Upper lobe of left lung (tissue), 6 donors: ENCODE results near the gene SHQ1. TPM values are rescaled to one million over a fixed set of nuclear protein-coding genes. Genes with fewer than 3 reads are reported as not detected.
"Not testable (repeated sequence)": the region's sequence is repeated elsewhere in the genome, so short reads cannot be mapped to it uniquely, and the experiment has no call there.

Experiments used
- ATAC-seq, 2 donors: fragments of 200-7000 bp; cut with Tn5 transposase; one replicate each; pipeline ENCODE4 v1.9.1; 2022; ENCODE audit warnings: mild to moderate bottlenecking in 2 of 2, moderate library complexity in 2 of 2; ENCODE audit not compliant: low FRiP score in 2 of 2
- DNase-seq, 2 donors: peaks; one replicate each; pipeline ENCODE4 v3.0.0-alpha.2; 2019 to 2020
- H3K27ac ChIP-seq, 4 donors: fragments of 200-600 bp; sonication (generic); one replicate each; pipeline ENCODE4 v1.5.1; 2016 to 2019
- H3K27me3 ChIP-seq, 4 donors: fragments of 200-600 bp; sonication (generic); one replicate each; pipeline ENCODE4 v1.5.1; 2017 to 2019
- H3K36me3 ChIP-seq, 4 donors: fragments of 200-600 bp; sonication (generic); one replicate each; pipeline ENCODE4 v1.5.1; 2016 to 2019
- H3K4me1 ChIP-seq, 4 donors: fragments of 200-600 bp; sonication (generic); one replicate each; pipeline ENCODE4 v1.5.1; 2018 to 2019
- H3K4me3 ChIP-seq, 4 donors: fragments of 200-600 bp; sonication (generic); one replicate each; pipeline ENCODE4 v1.5.1; 2017 to 2019; ENCODE audit warnings: mild to moderate bottlenecking in 2 of 4, moderate library complexity in 1 of 4
- H3K9me3 ChIP-seq, 4 donors: fragments of 200-600 bp; sonication (generic); one replicate each; pipeline ENCODE4 v1.5.1; 2018 to 2019
- EP300 ChIP-seq, 4 donors: sonication (generic); formaldehyde crosslinking; IDR thresholded peaks; one replicate each; pipeline ENCODE4 v1.5.1; 2017; ENCODE audit warnings: antibody characterized with exemption in 4 of 4, control low read depth in 2 of 4
- POLR2A ChIP-seq, 4 donors: fragments of 450-650 bp; IDR thresholded peaks; one replicate each; pipeline ENCODE4 v1.5.1; 2016 to 2017; ENCODE audit warnings: antibody characterized with exemption in 4 of 4, mild to moderate bottlenecking in 2 of 4
- POLR2AphosphoS5 ChIP-seq, 2 donors: sonication (generic); formaldehyde crosslinking; IDR thresholded peaks; one replicate each; pipeline ENCODE4 v1.5.1; 2017; ENCODE audit warnings: antibody characterized with exemption in 2 of 2
- WGBS, 2 donors: methylation state at CpG; one replicate each; pipeline ENCODE4 v1.1.5; 2017 to 2018; 5-methylcytosine and 5-hydroxymethylcytosine counted together
- total RNA-seq, 6 donors: library from RNA; depleted of rRNA in 4 of 6; stranded (reverse); fragments of >200 nt in 4 of 6; gene quantifications; one replicate each; pipeline versions ENCODE4 v1.1.0 to v1.2.1, GENCODE V29; 2016 to 2021
- TF ChIP-seq, protein P1 (sequence below), 6 experiments: fragments of 450-650 bp in 4 of 6; fragments of 200-600 bp in 2 of 6; sonication (generic) in 2 of 6; IDR thresholded peaks; one replicate each; pipeline ENCODE4 v1.5.1; 2016 to 2019; ENCODE audit warnings: antibody characterized with exemption in 6 of 6
- donor health status: DM: no; HTN: no; CAD: no; lungs with moderate emphysema.
- donor health status: DM: no; HTN: yes; CAD: no; lungs with severe emphysema.

Gene SHQ1
- total RNA-seq, 6 donors from 2014 or later, result 12.0 to 31.4 (median 19.3) TPM

DNA sequence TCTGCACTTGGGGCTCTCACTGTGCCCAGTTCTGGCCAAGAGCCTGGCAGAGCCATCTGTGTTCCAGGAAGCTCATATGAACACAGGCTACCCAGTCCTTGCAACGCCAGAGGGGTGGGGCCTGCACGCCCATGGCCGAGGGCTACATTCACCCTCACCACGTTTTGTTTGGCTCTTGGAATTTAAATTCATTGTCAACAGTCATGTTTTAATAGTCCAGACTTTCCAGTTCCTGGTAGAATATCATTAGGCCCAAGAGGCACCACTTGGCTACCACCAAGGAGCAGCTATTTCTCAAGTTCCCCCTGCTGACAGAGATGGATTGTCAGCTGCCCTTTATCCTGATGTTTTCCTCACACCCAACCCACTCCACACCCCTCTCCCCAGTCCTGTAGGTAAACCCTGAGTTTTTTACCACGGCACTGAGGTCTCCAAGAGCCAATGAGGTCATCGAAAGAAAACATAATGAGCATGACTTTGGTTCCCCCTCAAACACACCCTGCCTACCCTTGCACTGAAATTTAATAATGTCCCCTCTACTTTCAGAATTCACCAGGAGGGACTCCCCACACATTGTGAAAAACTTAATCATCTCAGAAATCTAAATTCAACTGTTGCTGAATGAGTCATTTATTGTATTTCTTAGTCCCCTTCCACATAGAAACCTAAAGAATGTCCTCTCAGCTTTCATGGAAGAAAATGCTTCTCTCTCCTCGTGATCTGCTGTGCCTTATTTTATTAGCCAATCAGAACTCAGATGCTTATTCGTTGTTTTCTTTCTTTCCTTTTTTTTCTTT, 125.1 kb downstream of the SHQ1 start:
- Histone ChIP-seq H3K27ac (no peak overlapping the region), H3K4me3 (no peak overlapping the region), H3K36me3 (no peaks in the 10 kb centered on the region), H3K4me1 (peaks cover 0 to 4% (median 0%) of the 10 kb centered on the region in 4 donors), H3K9me3 (no peaks in the 10 kb centered on the region), H3K27me3 (no peaks in the 10 kb centered on the region)
- WGBS, 2 donors, result 53 to 55% methylated on average over 8 of the region's 8 CpGs
- ATAC-seq (peak in 1 of 2 donors; percentile 35), DNase-seq (peak; percentile 27 to 51)
- no peak for TF ChIP-seq POLR2A (IDR thresholded peaks at IDR 0.05)
- TF ChIP-seq, protein P1, sequence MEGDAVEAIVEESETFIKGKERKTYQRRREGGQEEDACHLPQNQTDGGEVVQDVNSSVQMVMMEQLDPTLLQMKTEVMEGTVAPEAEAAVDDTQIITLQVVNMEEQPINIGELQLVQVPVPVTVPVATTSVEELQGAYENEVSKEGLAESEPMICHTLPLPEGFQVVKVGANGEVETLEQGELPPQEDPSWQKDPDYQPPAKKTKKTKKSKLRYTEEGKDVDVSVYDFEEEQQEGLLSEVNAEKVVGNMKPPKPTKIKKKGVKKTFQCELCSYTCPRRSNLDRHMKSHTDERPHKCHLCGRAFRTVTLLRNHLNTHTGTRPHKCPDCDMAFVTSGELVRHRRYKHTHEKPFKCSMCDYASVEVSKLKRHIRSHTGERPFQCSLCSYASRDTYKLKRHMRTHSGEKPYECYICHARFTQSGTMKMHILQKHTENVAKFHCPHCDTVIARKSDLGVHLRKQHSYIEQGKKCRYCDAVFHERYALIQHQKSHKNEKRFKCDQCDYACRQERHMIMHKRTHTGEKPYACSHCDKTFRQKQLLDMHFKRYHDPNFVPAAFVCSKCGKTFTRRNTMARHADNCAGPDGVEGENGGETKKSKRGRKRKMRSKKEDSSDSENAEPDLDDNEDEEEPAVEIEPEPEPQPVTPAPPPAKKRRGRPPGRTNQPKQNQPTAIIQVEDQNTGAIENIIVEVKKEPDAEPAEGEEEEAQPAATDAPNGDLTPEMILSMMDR (IDR thresholded peaks at IDR 0.05), result no peak
- no peak for TF ChIP-seq EP300 (IDR thresholded peaks at IDR 0.05)
- no peak for TF ChIP-seq POLR2AphosphoS5 (IDR thresholded peaks at IDR 0.05)

- no peak overlapping the region for H3K27ac ChIP-seq
- 58 to 64% methylated on average over 7 of the region's 7 CpGs for WGBS, 2 donors
- no peaks in the 10 kb centered on the region for H3K9me3 ChIP-seq
- DNase-seq (no peak), ATAC-seq (no peak)
- no peaks in the 10 kb centered on the region for H3K36me3 ChIP-seq
- no peaks in the 10 kb centered on the region for H3K4me1 ChIP-seq
- no peak overlapping the region for H3K4me3 ChIP-seq
- no peaks in the 10 kb centered on the region for H3K27me3 ChIP-seq
- no peak for TF ChIP-seq EP300 (IDR thresholded peaks at IDR 0.05)
These were observed 126.4 kb downstream of the SHQ1 start for GRCh38 chr3:72721683-72722381.

DNA sequence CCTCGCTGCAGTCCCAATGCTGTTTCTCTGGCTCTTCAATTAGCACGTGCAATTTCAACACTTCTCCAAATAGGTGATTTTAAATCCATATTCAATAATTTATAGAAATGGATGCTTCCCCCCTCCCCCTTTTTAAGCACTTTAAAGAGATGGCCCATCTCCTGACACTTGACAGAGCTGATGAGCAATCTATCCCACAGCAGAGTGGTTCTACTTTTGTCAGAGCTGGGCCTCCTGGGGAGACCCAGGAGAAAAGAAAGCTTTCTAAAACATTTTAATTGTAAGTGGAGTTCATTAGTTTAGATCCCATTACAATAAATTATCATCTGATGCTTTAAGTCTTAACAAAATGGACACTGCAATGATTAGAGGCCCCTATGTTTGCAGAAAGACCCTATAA, 127.7 kb downstream of the SHQ1 start:
- DNase-seq (no peak), ATAC-seq (no peak)
- Histone ChIP-seq H3K4me1 (no peaks in the 10 kb centered on the region), H3K9me3 (peaks cover 0 to 6% (median 2%) of the 10 kb centered on the region in 4 donors), H3K4me3 (no peak overlapping the region), H3K27me3 (no peaks in the 10 kb centered on the region), H3K36me3 (no peaks in the 10 kb centered on the region), H3K27ac (no peak overlapping the region)
- WGBS, 2 donors, result 78 to 100% methylated on average over 2 of the region's 2 CpGs
- TF ChIP-seq POLR2AphosphoS5 (IDR thresholded peaks at IDR 0.05), result no peak
- TF ChIP-seq, protein P1 (IDR thresholded peaks at IDR 0.05), result no peak
- TF ChIP-seq EP300 (IDR thresholded peaks at IDR 0.05), result no peak
- TF ChIP-seq POLR2A (IDR thresholded peaks at IDR 0.05), result no peak

GRCh38 chr3:72719137-72719536, 129.1 kb downstream of the SHQ1 start:
- Histone ChIP-seq H3K9me3 (peaks cover 0 to 8% (median 4%) of the 10 kb centered on the region in 4 donors), H3K4me3 (no peak overlapping the region), H3K27me3 (no peaks in the 10 kb centered on the region), H3K27ac (no peak overlapping the region), H3K36me3 (no peaks in the 10 kb centered on the region), H3K4me1 (no peaks in the 10 kb centered on the region)
- TF ChIP-seq EP300 (IDR thresholded peaks at IDR 0.05) (no peak), POLR2A (IDR thresholded peaks at IDR 0.05) (no peak), POLR2AphosphoS5 (IDR thresholded peaks at IDR 0.05) (no peak)
- TF ChIP-seq, protein P1 (IDR thresholded peaks at IDR 0.05), result no peak
- no peak for DNase-seq
- ATAC-seq, result no peak

- not testable (repeated sequence) for DNase-seq, H3K27ac ChIP-seq, H3K9me3 ChIP-seq, H3K4me1 ChIP-seq, ATAC-seq, H3K36me3 ChIP-seq, H3K27me3 ChIP-seq, H3K4me3 ChIP-seq
- 95 to 100% methylated on average over 3 of the region's 3 CpGs for WGBS, 2 donors
These were observed 134.1 kb downstream of the SHQ1 start for GRCh38 chr3:72714135-72714534.

- WGBS, 2 donors, result 96 to 99% methylated on average over 4 of the region's 4 CpGs
- H3K36me3 ChIP-seq, H3K27me3 ChIP-seq, H3K4me3 ChIP-seq, ATAC-seq, H3K27ac ChIP-seq, DNase-seq, H3K4me1 ChIP-seq, H3K9me3 ChIP-seq: not testable (repeated sequence)
These were observed 137.8 kb downstream of the SHQ1 start for GRCh38 chr3:72710471-72710870.
